ENCODE results near the gene GP5.
A peak's percentile ranks its signal among the peaks of the same experiment; 100 is the strongest.

GP5 gene

GRCh38 chr3:194397757-194398312 is 1.2 kb downstream of the GP5 start:
- no peak overlapping the region for H3K27ac ChIP-seq (ENCODE audit: low read depth, low read length, severe bottlenecking)
- H3K36me3 ChIP-seq (ENCODE audit: control insufficient read depth, insufficient read depth, low read length): no peaks in the 10 kb centered on the region
- 4 to 6% methylated on average over 32 to 35 of the region's 38 CpGs for WGBS, 2 experiments (ENCODE audit: insufficient coverage in 2 of 2)
- H3K9me3 ChIP-seq (ENCODE audit: control insufficient read depth, low read length): no peaks in the 10 kb centered on the region
- peaks cover 21% of the 10 kb centered on the region for H3K4me1 ChIP-seq (ENCODE audit: control insufficient read depth, insufficient read depth, low read length, poor library complexity, severe bottlenecking)
- no peak overlapping the region for H3K4me3 ChIP-seq (ENCODE audit: extremely low read depth, insufficient read depth, low read length, poor library complexity, severe bottlenecking)

DNA sequence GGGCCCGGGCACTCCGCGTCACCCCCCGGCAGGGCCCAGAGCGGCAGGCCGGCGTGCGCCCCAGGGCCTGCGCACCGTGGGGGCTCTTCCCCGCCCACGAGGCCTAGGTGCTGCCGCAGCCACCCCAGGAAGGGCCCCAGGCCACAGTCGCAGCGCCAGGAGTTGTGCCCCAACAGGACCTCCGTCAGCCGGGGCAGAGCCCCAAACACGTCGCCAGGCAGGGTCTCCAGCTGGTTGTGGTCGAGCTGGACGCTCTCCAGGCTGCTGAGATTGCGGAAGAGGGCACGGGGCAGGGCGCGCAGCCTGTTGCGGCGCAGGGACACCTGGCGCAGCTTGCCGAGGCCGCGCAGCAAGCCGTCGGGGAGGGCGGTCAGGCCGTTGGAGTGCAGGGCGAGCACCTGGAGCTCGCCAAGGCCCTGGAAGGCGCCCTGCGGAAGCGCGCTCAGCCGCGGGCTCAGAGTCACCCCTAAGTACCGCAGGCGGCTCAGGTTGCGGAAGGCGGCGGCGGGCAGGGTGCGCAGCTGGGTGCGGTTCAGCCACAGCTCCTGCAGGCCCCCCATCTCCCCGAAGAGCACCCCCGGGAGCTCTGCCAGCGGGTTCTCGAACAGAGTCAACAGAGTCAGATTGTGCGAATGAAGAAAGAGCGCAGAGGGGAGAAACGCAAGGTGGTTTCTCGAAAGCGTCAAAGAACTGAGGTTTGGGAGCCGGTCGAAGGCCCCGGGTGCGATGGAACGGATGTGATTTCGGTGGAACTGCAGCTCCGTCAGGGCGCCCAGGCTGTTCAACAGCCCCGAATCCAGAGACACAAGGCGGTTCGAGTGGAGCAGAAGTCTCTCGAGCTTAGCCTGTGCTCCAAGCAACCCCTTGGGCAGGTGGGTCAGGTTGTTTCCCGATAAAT is 2.0 kb downstream of the GP5 start:
- no peak overlapping the region for H3K27ac ChIP-seq (ENCODE audit: low read depth, low read length, severe bottlenecking)
- H3K4me3 ChIP-seq (ENCODE audit: extremely low read depth, insufficient read depth, low read length, poor library complexity, severe bottlenecking): peak overlapping the region; percentile 5
- WGBS, 2 experiments (ENCODE audit: insufficient coverage in 2 of 2): 9 to 11% methylated on average over 46 to 72 of the region's 73 CpGs
- H3K36me3 ChIP-seq (ENCODE audit: control insufficient read depth, insufficient read depth, low read length): no peaks in the 10 kb centered on the region
- no peaks in the 10 kb centered on the region for H3K9me3 ChIP-seq (ENCODE audit: control insufficient read depth, low read length)
- peaks cover 21% of the 10 kb centered on the region for H3K4me1 ChIP-seq (ENCODE audit: control insufficient read depth, insufficient read depth, low read length, poor library complexity, severe bottlenecking)

GRCh38 chr3:194396539-194396858 is 2.6 kb downstream of the GP5 start:
- Histone ChIP-seq H3K36me3 (ENCODE audit: control insufficient read depth, insufficient read depth, low read length) (no peaks in the 10 kb centered on the region), H3K27ac (ENCODE audit: low read depth, low read length, severe bottlenecking) (no peak overlapping the region), H3K9me3 (ENCODE audit: control insufficient read depth, low read length) (no peaks in the 10 kb centered on the region), H3K4me1 (ENCODE audit: control insufficient read depth, insufficient read depth, low read length, poor library complexity, severe bottlenecking) (peaks cover 21% of the 10 kb centered on the region), H3K4me3 (ENCODE audit: extremely low read depth, insufficient read depth, low read length, poor library complexity, severe bottlenecking) (no peak overlapping the region)
- 15 to 18% methylated on average over 9 to 12 of the region's 13 CpGs for WGBS, 2 experiments (ENCODE audit: insufficient coverage in 2 of 2)

DNA sequence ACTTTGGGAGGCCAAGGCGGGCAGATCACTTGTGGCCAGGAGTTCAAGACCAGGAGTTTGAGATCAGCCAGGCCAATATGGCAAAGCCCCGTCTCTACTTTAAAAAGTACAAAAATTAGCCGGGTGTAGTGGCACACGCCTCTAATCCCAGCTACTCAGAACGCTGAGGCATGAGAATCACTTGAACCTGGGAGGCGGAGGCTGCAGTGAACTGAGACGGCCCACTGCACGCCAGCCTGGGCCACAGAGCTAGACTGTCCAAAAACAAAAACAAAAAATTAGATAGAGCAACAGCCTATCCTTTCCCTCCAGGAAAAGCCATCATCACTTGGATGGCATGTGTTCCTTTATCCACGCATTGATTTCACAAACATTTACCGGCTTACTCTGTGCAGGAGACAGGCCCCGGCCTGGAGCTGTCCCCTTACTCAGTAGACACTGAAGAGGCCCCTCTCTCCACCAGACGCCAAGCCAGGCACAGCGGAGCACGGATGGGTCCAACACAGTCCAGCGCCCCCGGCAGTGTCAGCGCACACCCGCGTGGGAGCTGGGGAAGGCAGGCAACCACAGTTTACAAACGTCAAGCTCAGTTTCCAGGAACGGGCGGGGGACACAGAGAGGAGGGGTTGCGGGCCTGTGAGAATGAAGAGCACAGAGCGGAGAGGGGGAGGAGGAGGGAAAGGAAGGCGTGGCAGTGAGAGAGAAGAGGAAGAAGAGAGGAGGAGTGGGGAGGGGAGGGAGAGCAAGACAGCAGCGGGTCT is 3.1 kb downstream of the GP5 start:
- H3K4me1 ChIP-seq (ENCODE audit: control insufficient read depth, insufficient read depth, low read length, poor library complexity, severe bottlenecking): peaks cover 21% of the 10 kb centered on the region
- peaks cover under 1% of the 10 kb centered on the region for H3K9me3 ChIP-seq (ENCODE audit: control insufficient read depth, low read length)
- H3K27ac ChIP-seq (ENCODE audit: low read depth, low read length, severe bottlenecking): no peak overlapping the region
- H3K36me3 ChIP-seq (ENCODE audit: control insufficient read depth, insufficient read depth, low read length): no peaks in the 10 kb centered on the region
- no peak overlapping the region for H3K4me3 ChIP-seq (ENCODE audit: extremely low read depth, insufficient read depth, low read length, poor library complexity, severe bottlenecking)
- WGBS, 2 experiments (ENCODE audit: insufficient coverage in 2 of 2): 36 to 50% methylated on average over 14 to 18 of the region's 26 CpGs

DNA sequence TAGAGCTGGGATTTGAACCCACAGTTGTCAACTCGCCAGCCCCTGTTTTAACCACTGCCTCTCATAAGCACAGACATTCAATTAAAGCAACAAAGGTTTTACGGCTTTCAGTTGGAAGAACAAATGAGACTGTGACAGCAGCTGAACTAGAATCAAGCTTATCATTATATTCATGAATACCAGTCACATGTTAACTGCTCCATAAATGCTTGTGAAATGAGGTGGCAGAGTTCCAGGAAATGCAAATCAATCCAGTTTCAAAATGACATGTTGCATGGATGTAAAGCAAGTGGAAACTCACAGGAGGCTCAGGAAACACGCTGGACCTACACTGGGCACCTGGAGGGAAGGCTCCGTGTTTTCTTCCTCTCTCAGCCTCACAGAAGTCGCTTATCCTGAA is 3.9 kb downstream of the GP5 start:
- no peaks in the 10 kb centered on the region for H3K36me3 ChIP-seq (ENCODE audit: control insufficient read depth, insufficient read depth, low read length)
- H3K4me1 ChIP-seq (ENCODE audit: control insufficient read depth, insufficient read depth, low read length, poor library complexity, severe bottlenecking): peaks cover 21% of the 10 kb centered on the region
- no peak overlapping the region for H3K27ac ChIP-seq (ENCODE audit: low read depth, low read length, severe bottlenecking)
- no peak overlapping the region for H3K4me3 ChIP-seq (ENCODE audit: extremely low read depth, insufficient read depth, low read length, poor library complexity, severe bottlenecking)
- 81 to 84% methylated on average over 3 to 5 of the region's 5 CpGs for WGBS, 2 experiments (ENCODE audit: insufficient coverage in 2 of 2)
- peaks cover 4% of the 10 kb centered on the region for H3K9me3 ChIP-seq (ENCODE audit: control insufficient read depth, low read length)

DNA sequence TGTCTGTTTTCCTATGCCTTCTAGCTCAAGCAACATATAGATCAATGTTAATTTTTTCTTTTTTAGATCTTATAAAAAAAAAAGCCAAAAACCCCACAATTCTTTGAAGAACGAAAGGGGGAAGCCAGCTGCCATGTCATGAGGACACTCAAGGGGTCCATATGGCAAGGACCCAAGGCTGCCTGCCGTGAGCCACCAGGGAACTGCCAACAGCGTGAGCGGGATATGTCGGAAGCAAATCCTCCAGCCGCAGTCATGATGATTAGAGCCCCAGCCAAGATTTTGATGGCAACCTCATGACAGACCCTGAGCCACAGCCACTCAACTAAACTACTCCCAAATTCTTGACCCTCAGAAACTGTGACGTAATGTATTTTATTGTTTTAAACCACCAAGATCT is 6.5 kb downstream of the GP5 start:
- H3K27ac ChIP-seq (ENCODE audit: low read depth, low read length, severe bottlenecking): no peak overlapping the region
- no peak overlapping the region for H3K4me3 ChIP-seq (ENCODE audit: extremely low read depth, insufficient read depth, low read length, poor library complexity, severe bottlenecking)
- peaks cover 4% of the 10 kb centered on the region for H3K9me3 ChIP-seq (ENCODE audit: control insufficient read depth, low read length)
- H3K4me1 ChIP-seq (ENCODE audit: control insufficient read depth, insufficient read depth, low read length, poor library complexity, severe bottlenecking): peaks cover 21% of the 10 kb centered on the region
- 93 to 94% methylated on average over 6 of the region's 7 CpGs for WGBS, 2 experiments (ENCODE audit: insufficient coverage in 2 of 2)
- no peaks in the 10 kb centered on the region for H3K36me3 ChIP-seq (ENCODE audit: control insufficient read depth, insufficient read depth, low read length)

GRCh38 chr3:194390835-194391234 is 8.2 kb downstream of the GP5 start:
- Histone ChIP-seq H3K36me3 (ENCODE audit: control insufficient read depth, insufficient read depth, low read length) (no peaks in the 10 kb centered on the region), H3K27ac (ENCODE audit: low read depth, low read length, severe bottlenecking) (no peak overlapping the region), H3K4me1 (ENCODE audit: control insufficient read depth, insufficient read depth, low read length, poor library complexity, severe bottlenecking) (peaks cover 8% of the 10 kb centered on the region), H3K4me3 (ENCODE audit: extremely low read depth, insufficient read depth, low read length, poor library complexity, severe bottlenecking) (no peak overlapping the region), H3K9me3 (ENCODE audit: control insufficient read depth, low read length) (peaks cover 4% of the 10 kb centered on the region)

GRCh38 chr3:194389269-194389668 is 9.8 kb downstream of the GP5 start:
- 95% methylated on average over 6 to 8 of the region's 8 CpGs for WGBS, 2 experiments (ENCODE audit: insufficient coverage in 2 of 2)
- H3K36me3 ChIP-seq (ENCODE audit: control insufficient read depth, insufficient read depth, low read length): no peaks in the 10 kb centered on the region
- no peaks in the 10 kb centered on the region for H3K4me1 ChIP-seq (ENCODE audit: control insufficient read depth, insufficient read depth, low read length, poor library complexity, severe bottlenecking)

GRCh38 chr3:194387926-194388418 is 11.1 kb downstream of the GP5 start:
- Histone ChIP-seq H3K27ac (ENCODE audit: low read depth, low read length, severe bottlenecking) (no peak overlapping the region), H3K4me3 (ENCODE audit: extremely low read depth, insufficient read depth, low read length, poor library complexity, severe bottlenecking) (no peak overlapping the region), H3K36me3 (ENCODE audit: control insufficient read depth, insufficient read depth, low read length) (no peaks in the 10 kb centered on the region), H3K9me3 (ENCODE audit: control insufficient read depth, low read length) (peaks cover 4% of the 10 kb centered on the region), H3K4me1 (ENCODE audit: control insufficient read depth, insufficient read depth, low read length, poor library complexity, severe bottlenecking) (no peaks in the 10 kb centered on the region)
- WGBS, 2 experiments (ENCODE audit: insufficient coverage in 2 of 2): 98 to 100% methylated on average over 2 to 6 of the region's 8 CpGs

More at GRCh38 chr3:194389269-194389668, 9.8 kb downstream of the GP5 start:
- no peak overlapping the region for H3K4me3 ChIP-seq (ENCODE audit: extremely low read depth, insufficient read depth, low read length, poor library complexity, severe bottlenecking)
- H3K9me3 ChIP-seq (ENCODE audit: control insufficient read depth, low read length): peaks cover 4% of the 10 kb centered on the region
- H3K27ac ChIP-seq (ENCODE audit: low read depth, low read length, severe bottlenecking): no peak overlapping the region

- no peak overlapping the region for H3K27ac ChIP-seq (ENCODE audit: low read depth, low read length, severe bottlenecking)
- H3K36me3 ChIP-seq (ENCODE audit: control insufficient read depth, insufficient read depth, low read length): no peaks in the 10 kb centered on the region
- H3K9me3 ChIP-seq (ENCODE audit: control insufficient read depth, low read length): peaks cover 4% of the 10 kb centered on the region
- no peaks in the 10 kb centered on the region for H3K4me1 ChIP-seq (ENCODE audit: control insufficient read depth, insufficient read depth, low read length, poor library complexity, severe bottlenecking)
- WGBS, 2 experiments (ENCODE audit: insufficient coverage in 2 of 2): 97 to 100% methylated on average over 6 of the region's 6 CpGs
- H3K4me3 ChIP-seq (ENCODE audit: extremely low read depth, insufficient read depth, low read length, poor library complexity, severe bottlenecking): no peak overlapping the region
Measured at GRCh38 chr3:194387276-194387675, 11.8 kb downstream of the GP5 start.
